Liver (tissue), 9 donors: ENCODE measurements around the gene TNN. TPM values are rescaled to one million over a fixed set of nuclear protein-coding genes. Genes with fewer than 3 reads are reported as not detected.

Experiments
- DNase-seq: peaks from one replicate; pipeline ENCODE4 v3.0.0-alpha.2; 2017; ENCODE audit warnings: low spot score
- H3K27ac ChIP-seq, 2 donors: one replicate each; pipeline ENCODE4 v1.7.0; 2013; ENCODE audit warnings: inconsistent platforms in 2 of 2, low read length in 2 of 2, control low read depth in 1 of 2, low read depth in 1 of 2, mild to moderate bottlenecking in 1 of 2
- H3K27me3 ChIP-seq, 4 donors: one replicate each; pipeline versions ENCODE4 v1.6.1 to v1.7.0; 2013; ENCODE audit warnings: low read length in 3 of 4, inconsistent platforms in 1 of 4, mild to moderate bottlenecking in 1 of 4, moderate library complexity in 1 of 4; ENCODE audit not compliant: control insufficient read depth in 4 of 4, insufficient read depth in 4 of 4
- H3K36me3 ChIP-seq, 4 donors: one replicate each; pipeline versions ENCODE4 v1.6.1 to v1.7.0; 2013; ENCODE audit warnings: low read length in 3 of 4, mild to moderate bottlenecking in 3 of 4, low read depth in 1 of 4, moderate library complexity in 1 of 4; ENCODE audit not compliant: control insufficient read depth in 4 of 4, insufficient read depth in 3 of 4
- H3K4me1 ChIP-seq, 4 donors: one replicate each; pipeline versions ENCODE4 v1.6.1 to v1.7.0; 2013; ENCODE audit warnings: low read length in 3 of 4, mild to moderate bottlenecking in 3 of 4, moderate library complexity in 1 of 4; ENCODE audit not compliant: control insufficient read depth in 4 of 4, insufficient read depth in 4 of 4
- H3K4me3 ChIP-seq, 3 donors: one replicate each; pipeline versions ENCODE4 v1.6.1 to v1.7.0; 2013; ENCODE audit warnings: low read length in 3 of 3, control low read depth in 1 of 3, low read depth in 1 of 3, mild to moderate bottlenecking in 1 of 3
- H3K9ac ChIP-seq, 2 donors: one replicate each; pipeline ENCODE4 v1.7.0; 2013; ENCODE audit warnings: low read length in 2 of 2, mild to moderate bottlenecking in 2 of 2, moderate library complexity in 2 of 2, control low read depth in 1 of 2, low read depth in 1 of 2
- H3K9me3 ChIP-seq, 4 donors: one replicate each; pipeline versions ENCODE4 v1.6.1 to v1.7.0; 2013; ENCODE audit warnings: low read length in 3 of 4; ENCODE audit not compliant: control insufficient read depth in 4 of 4
- FOXA1 ChIP-seq: IDR thresholded peaks from 2 replicates; pipeline ENCODE4 v1.6.1; 2016; ENCODE audit warnings: antibody characterized with exemption
- FOXA2 ChIP-seq: IDR thresholded peaks from 2 replicates; pipeline ENCODE4 v1.6.1; 2016; ENCODE audit warnings: antibody characterized with exemption
- GABPA ChIP-seq, 2 donors: IDR thresholded peaks in 1 of 2; conservative IDR thresholded peaks in 1 of 2; 2 replicates each; pipeline ENCODE4 v1.6.1; 2016; ENCODE audit warnings: antibody characterized with exemption in 2 of 2, mild to moderate bottlenecking in 1 of 2, moderate library complexity in 1 of 2
- HNF4A ChIP-seq, 2 donors: conservative IDR thresholded peaks; 2 replicates each; pipeline ENCODE4 v1.6.1; 2016; ENCODE audit warnings: antibody characterized with exemption in 2 of 2, mild to moderate bottlenecking in 2 of 2
- YY1 ChIP-seq: IDR thresholded peaks from 2 replicates; pipeline ENCODE4 v1.6.1; 2016; ENCODE audit warnings: antibody characterized with exemption, mild to moderate bottlenecking
- WGBS: extraction: QIAGEN DNeasy Blood & Tissue Kit; methylation state at CpG from one replicate; pipeline ENCODE4 v1.1.7; 2013; 5-methylcytosine and 5-hydroxymethylcytosine counted together
- polyA plus RNA-seq, 2 donors: library from polyadenylated mRNA; stranded (reverse) in 1 of 2; unstranded in 1 of 2; fragments of 200-250 nt in 1 of 2; fragments of >200 nt in 1 of 2; fragmentation: Nextera tagmentation in 1 of 2; extraction: Ambion mirVana in 1 of 2; gene quantifications; one replicate each; pipeline versions ENCODE4 v1.2.1 to v1.2.3, GENCODE V29; 2013 to 2015
- total RNA-seq, 2 donors: library from RNA; depleted of rRNA; stranded (reverse); fragments of >200 nt; gene quantifications; one replicate each; pipeline ENCODE4 v1.2.3, GENCODE V29; 2014
- TF ChIP-seq, protein P1 (sequence below): IDR thresholded peaks from 2 replicates; pipeline ENCODE4 v1.6.1; 2016; ENCODE audit warnings: antibody characterized with exemption, mild to moderate bottlenecking
- TF ChIP-seq, protein P2 (sequence below): IDR thresholded peaks from 2 replicates; pipeline ENCODE4 v1.6.1; 2016; ENCODE audit warnings: antibody characterized with exemption
- TF ChIP-seq, protein P3 (sequence below): fragments of 150-350 bp; IDR thresholded peaks from 2 replicates; pipeline ENCODE4 v1.5.1; 2017; ENCODE audit warnings: improper control_type of control experiment, low read depth, low read length; ENCODE audit not compliant: missing input control
- donor health status: healthy.
- donor health status: healthy.
- donor health status: healthy.
- donor health status: healthy.
- donor health status: healthy.

Gene TNN
- total and polyA plus RNA-seq, 4 donors, result 0.11 to 1.8 (median 0.80) TPM

GRCh38 chr1:175169286-175170018 is 101.8 kb downstream of the TNN start:
- DNase-seq, result no peak
- Histone ChIP-seq H3K9me3 (no peaks in the 10 kb centered on the region), H3K4me1 (peaks cover 0 to 12% (median 4%) of the 10 kb centered on the region in 4 donors), H3K36me3 (peaks cover 5 to 33% (median 22%) of the 10 kb centered on the region in 4 donors), H3K9ac (no peak overlapping the region), H3K27me3 (no peaks in the 10 kb centered on the region), H3K27ac (no peak overlapping the region), H3K4me3 (no peak overlapping the region)
- 76% methylated on average over 6 of the region's 6 CpGs for WGBS
- TF ChIP-seq FOXA1 (peak; percentile 32), FOXA2 (peak; percentile 62), YY1 (no peak)
- TF ChIP-seq, protein P1, sequence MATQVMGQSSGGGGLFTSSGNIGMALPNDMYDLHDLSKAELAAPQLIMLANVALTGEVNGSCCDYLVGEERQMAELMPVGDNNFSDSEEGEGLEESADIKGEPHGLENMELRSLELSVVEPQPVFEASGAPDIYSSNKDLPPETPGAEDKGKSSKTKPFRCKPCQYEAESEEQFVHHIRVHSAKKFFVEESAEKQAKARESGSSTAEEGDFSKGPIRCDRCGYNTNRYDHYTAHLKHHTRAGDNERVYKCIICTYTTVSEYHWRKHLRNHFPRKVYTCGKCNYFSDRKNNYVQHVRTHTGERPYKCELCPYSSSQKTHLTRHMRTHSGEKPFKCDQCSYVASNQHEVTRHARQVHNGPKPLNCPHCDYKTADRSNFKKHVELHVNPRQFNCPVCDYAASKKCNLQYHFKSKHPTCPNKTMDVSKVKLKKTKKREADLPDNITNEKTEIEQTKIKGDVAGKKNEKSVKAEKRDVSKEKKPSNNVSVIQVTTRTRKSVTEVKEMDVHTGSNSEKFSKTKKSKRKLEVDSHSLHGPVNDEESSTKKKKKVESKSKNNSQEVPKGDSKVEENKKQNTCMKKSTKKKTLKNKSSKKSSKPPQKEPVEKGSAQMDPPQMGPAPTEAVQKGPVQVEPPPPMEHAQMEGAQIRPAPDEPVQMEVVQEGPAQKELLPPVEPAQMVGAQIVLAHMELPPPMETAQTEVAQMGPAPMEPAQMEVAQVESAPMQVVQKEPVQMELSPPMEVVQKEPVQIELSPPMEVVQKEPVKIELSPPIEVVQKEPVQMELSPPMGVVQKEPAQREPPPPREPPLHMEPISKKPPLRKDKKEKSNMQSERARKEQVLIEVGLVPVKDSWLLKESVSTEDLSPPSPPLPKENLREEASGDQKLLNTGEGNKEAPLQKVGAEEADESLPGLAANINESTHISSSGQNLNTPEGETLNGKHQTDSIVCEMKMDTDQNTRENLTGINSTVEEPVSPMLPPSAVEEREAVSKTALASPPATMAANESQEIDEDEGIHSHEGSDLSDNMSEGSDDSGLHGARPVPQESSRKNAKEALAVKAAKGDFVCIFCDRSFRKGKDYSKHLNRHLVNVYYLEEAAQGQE, result peak; percentile 21
- TF ChIP-seq, protein P2, sequence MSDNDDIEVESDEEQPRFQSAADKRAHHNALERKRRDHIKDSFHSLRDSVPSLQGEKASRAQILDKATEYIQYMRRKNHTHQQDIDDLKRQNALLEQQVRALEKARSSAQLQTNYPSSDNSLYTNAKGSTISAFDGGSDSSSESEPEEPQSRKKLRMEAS, result no peak

DNA sequence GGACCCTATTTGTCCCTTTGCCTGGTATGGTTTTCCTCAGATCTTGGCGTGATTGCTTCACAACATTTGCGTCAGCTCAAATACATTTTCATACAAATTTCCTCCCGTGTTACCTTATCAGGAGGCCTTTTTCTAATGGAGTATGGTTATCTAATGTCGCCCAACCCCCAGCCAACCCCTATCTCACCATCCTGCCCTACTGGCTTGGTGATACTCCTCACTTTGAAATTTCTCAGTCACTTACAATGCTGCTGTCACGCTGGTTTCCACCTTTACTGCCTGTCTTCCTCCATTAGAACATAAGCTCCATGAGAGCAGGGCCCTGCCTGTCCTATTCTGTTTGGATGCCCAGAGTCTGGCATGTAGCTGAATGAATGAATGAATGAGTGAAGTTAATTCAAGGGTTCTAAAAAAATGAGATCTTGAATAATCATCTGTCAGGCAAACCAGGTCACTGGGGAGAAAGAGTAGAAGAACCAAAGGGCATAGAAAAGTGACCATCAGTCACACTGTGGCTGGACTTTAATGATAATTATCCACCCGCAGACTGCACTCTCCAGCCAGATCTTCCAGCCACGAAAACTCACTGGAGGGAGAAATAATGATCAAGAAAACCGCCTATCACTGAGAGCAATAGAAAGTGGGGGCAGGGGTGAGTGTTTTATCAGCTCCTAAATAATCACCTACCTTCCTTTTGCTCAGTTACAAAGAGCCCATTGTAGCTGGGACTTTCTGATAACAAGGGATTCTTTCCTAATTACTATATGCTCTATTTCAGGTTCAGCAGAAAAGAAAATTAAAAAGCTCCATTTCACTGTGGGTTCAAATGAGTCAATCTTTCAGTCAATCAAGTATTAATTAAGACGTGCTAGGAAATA is 103.6 kb downstream of the TNN start:
- TF ChIP-seq, protein P2, result no peak
- TF ChIP-seq, protein P3, sequence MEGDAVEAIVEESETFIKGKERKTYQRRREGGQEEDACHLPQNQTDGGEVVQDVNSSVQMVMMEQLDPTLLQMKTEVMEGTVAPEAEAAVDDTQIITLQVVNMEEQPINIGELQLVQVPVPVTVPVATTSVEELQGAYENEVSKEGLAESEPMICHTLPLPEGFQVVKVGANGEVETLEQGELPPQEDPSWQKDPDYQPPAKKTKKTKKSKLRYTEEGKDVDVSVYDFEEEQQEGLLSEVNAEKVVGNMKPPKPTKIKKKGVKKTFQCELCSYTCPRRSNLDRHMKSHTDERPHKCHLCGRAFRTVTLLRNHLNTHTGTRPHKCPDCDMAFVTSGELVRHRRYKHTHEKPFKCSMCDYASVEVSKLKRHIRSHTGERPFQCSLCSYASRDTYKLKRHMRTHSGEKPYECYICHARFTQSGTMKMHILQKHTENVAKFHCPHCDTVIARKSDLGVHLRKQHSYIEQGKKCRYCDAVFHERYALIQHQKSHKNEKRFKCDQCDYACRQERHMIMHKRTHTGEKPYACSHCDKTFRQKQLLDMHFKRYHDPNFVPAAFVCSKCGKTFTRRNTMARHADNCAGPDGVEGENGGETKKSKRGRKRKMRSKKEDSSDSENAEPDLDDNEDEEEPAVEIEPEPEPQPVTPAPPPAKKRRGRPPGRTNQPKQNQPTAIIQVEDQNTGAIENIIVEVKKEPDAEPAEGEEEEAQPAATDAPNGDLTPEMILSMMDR, result no peak
- TF ChIP-seq GABPA (IDR thresholded peaks at IDR 0.05 in 1 of 2, conservative IDR thresholded peaks at IDR 0.05 in 1 of 2) (no peak), FOXA2 (no peak), HNF4A (conservative IDR thresholded peaks at IDR 0.05) (no peak)
- no peaks in the 10 kb centered on the region for H3K9me3 ChIP-seq
- H3K36me3 ChIP-seq, result peaks cover 0 to 22% (median 13%) of the 10 kb centered on the region in 4 donors
- no peak overlapping the region for H3K4me3 ChIP-seq
- no peak for DNase-seq
- WGBS, result 97% methylated on average over 9 of the region's 9 CpGs
- no peak overlapping the region for H3K9ac ChIP-seq
- H3K27me3 ChIP-seq, result no peaks in the 10 kb centered on the region
- H3K27ac ChIP-seq, result no peak overlapping the region
- H3K4me1 ChIP-seq, result peaks cover 0 to 12% (median 4%) of the 10 kb centered on the region in 4 donors
